Activated CD4-positive, CD25-positive, alpha-beta regulatory T cell (primary cell): ENCODE measurements around the gene RYR1.
A peak's percentile ranks its signal among the peaks of the same experiment; 100 is the strongest.
"Not testable (repeated sequence)": the region's sequence is repeated elsewhere in the genome, so short reads cannot be mapped to it uniquely, and the experiment has no call there.

ENCODE experiments used
- DNase-seq, 4 experiments: peaks; one replicate each; lab custom pipeline; 2025; lab: John Stamatoyannopoulos, UW

RYR1 gene

GRCh38 chr19:38514812-38515633, 81.5 kb downstream of the RYR1 start:
- DNase-seq, result peak; percentile 56 to 71 (median 67)

- DNase-seq, result no peak
Measured at GRCh38 chr19:38515896-38516295, 82.4 kb downstream of the RYR1 start.

- DNase-seq, result no peak
Measured at GRCh38 chr19:38516802-38517201, 83.3 kb downstream of the RYR1 start.

- no peak for DNase-seq
Measured at GRCh38 chr19:38517321-38517720, 83.8 kb downstream of the RYR1 start.

- DNase-seq, result not testable (repeated sequence)
Measured at GRCh38 chr19:38517980-38518379, 84.5 kb downstream of the RYR1 start.

GRCh38 chr19:38519168-38519567, 85.7 kb downstream of the RYR1 start:
- no peak for DNase-seq

GRCh38 chr19:38519988-38520387, 86.5 kb downstream of the RYR1 start:
- no peak for DNase-seq

- no peak for DNase-seq
Measured at GRCh38 chr19:38522915-38523314, 89.4 kb downstream of the RYR1 start.

- DNase-seq, result no peak
Measured at GRCh38 chr19:38523319-38523718, 89.8 kb downstream of the RYR1 start.

- no peak for DNase-seq
Measured at GRCh38 chr19:38524369-38524768, 90.9 kb downstream of the RYR1 start.

GRCh38 chr19:38524994-38525634, 91.6 kb downstream of the RYR1 start:
- no peak for DNase-seq

GRCh38 chr19:38526430-38526829, 92.9 kb downstream of the RYR1 start:
- DNase-seq, result no peak

- DNase-seq, result no peak
Measured at GRCh38 chr19:38527466-38528136, 94.1 kb downstream of the RYR1 start.

- DNase-seq, result no peak
Measured at GRCh38 chr19:38528213-38528755, 94.8 kb downstream of the RYR1 start.

GRCh38 chr19:38528931-38529330, 95.4 kb downstream of the RYR1 start:
- no peak for DNase-seq

- DNase-seq, result no peak
Measured at GRCh38 chr19:38531515-38531914, 98.0 kb downstream of the RYR1 start.

- DNase-seq, result no peak
Measured at GRCh38 chr19:38532939-38533338, 99.4 kb downstream of the RYR1 start.

- DNase-seq, result no peak
Measured at GRCh38 chr19:38534574-38534973, 101.1 kb downstream of the RYR1 start.

GRCh38 chr19:38535212-38535611, 101.7 kb downstream of the RYR1 start:
- no peak for DNase-seq

- DNase-seq, result no peak
Measured at GRCh38 chr19:38537071-38537936, 103.8 kb downstream of the RYR1 start.

- DNase-seq, result no peak
Measured at GRCh38 chr19:38538386-38538785, 104.9 kb downstream of the RYR1 start.
